Heart left ventricle (tissue), 13 donors: ENCODE measurements around the gene SPECC1L.

Source experiments
- POLR2A ChIP-seq, 2 donors: fragments of 450-650 bp; IDR thresholded peaks; one replicate each; pipeline ENCODE4 v1.6.1; 2017; ENCODE audit warnings: antibody characterized with exemption in 2 of 2, mild to moderate bottlenecking in 2 of 2, moderate library complexity in 2 of 2
- TF ChIP-seq, protein P1 (sequence below), 12 donors: fragments of 200-600 bp; sonication (generic) in 4 of 12; IDR thresholded peaks; one replicate each; pipeline versions ENCODE4 v1.5.0 to v1.8.0; 2018 to 2022; ENCODE audit warnings: antibody characterized with exemption in 12 of 12, mild to moderate bottlenecking in 5 of 12
- donor health status: ischemic (EF 13 %, LVEDD 7.1; RV severe dilation, severe dysfunction).
- donor health status: DM: no; HTN: yes; CAD: no.
- donor health status: DM: no; HTN: no; CAD: no.
- donor health status: ischemic (EF 25% LVEDD 6.9; RV normal size, moderate dysfunction).
- donor health status: ischemic (EF 25% LVEDD 5.7; RV mildly dilated, moderate dysfunction).
- donor health status: ischemic (EF 35%, LVEDD 5.7; RV mildly dilated, moderate dysfunction).
- donor health status: nonischemic (EF 11% LVEDD 7.7; RV severe dilation, severe dysfunction).
- donor health status: DM: yes; HTN: yes; CAD: no.
- donor health status: PGD.
- donor health status: ischemic (EF 29% LVEDD 5.4; RV normal size, mild dysfunction).
- donor health status: nonischemic (EF 23%, LVEDD 6.1; RV moderate dilation, normal function).

DNA sequence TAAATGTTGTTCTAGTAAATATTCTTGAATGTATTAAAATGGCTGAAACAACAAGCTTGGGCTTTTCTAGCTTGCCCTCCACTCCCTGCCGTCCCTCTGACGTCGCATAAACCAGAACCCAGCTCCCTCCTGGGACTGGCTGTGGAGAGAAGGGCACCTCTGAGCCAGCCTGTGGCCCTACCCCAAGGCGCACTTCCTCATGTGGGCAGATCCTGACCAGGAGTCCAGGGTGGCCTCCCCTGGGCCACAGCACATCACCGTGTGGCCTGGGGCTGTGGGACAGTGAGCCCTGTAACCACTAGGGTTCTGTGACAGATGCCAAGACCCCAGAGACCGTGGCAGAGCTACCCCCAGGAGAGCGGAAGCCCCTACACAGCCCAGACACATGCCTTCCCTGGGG lies 146.6 kb downstream of the SPECC1L start:
- TF ChIP-seq, protein P1, sequence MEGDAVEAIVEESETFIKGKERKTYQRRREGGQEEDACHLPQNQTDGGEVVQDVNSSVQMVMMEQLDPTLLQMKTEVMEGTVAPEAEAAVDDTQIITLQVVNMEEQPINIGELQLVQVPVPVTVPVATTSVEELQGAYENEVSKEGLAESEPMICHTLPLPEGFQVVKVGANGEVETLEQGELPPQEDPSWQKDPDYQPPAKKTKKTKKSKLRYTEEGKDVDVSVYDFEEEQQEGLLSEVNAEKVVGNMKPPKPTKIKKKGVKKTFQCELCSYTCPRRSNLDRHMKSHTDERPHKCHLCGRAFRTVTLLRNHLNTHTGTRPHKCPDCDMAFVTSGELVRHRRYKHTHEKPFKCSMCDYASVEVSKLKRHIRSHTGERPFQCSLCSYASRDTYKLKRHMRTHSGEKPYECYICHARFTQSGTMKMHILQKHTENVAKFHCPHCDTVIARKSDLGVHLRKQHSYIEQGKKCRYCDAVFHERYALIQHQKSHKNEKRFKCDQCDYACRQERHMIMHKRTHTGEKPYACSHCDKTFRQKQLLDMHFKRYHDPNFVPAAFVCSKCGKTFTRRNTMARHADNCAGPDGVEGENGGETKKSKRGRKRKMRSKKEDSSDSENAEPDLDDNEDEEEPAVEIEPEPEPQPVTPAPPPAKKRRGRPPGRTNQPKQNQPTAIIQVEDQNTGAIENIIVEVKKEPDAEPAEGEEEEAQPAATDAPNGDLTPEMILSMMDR (IDR thresholded peaks at IDR 0.05) = no peak
- TF ChIP-seq POLR2A (IDR thresholded peaks at IDR 0.05) = no peak
